Fibroblast of lung (primary cell): ENCODE measurements around the gene PUS7L.

Experiments used
- CTCF ChIP-seq, 2 donors: IDR thresholded peaks in 1 of 2; conservative IDR thresholded peaks in 1 of 2; 1 replicate in 1 of 2; 2 replicates in 1 of 2; pipeline ENCODE4 v1.5.1; 2011 to 2012; ENCODE audit warnings: low read length in 2 of 2, control low read depth in 1 of 2, inconsistent platforms in 1 of 2, low read depth in 1 of 2, mild to moderate bottlenecking in 1 of 2
- EZH2 ChIP-seq: IDR thresholded peaks from 2 replicates; pipeline ENCODE4 v1.5.1; 2012; ENCODE audit warnings: low read length, control low read depth, mild to moderate bottlenecking; ENCODE audit errors: missing control alignments

- TF ChIP-seq CTCF (conservative IDR thresholded peaks at IDR 0.05 in 1 of 2, IDR thresholded peaks at IDR 0.05 in 1 of 2; ENCODE audit: low read depth in 1 of 2, low read length in 2 of 2) (no peak), EZH2 (no peak)
These were observed 2.9 kb upstream of the PUS7L start for GRCh38 chr12:43761500-43761899.
